Inflammatory macrophage treated with lipopolysaccharide for 1 hour (primary cell): Measurements from ENCODE around the gene AMZ1.
"Not testable (repeated sequence)": the region's sequence is repeated elsewhere in the genome, so short reads cannot be mapped to it uniquely, and the experiment has no call there.

Experiments
- DNase-seq, 2 donors: peaks; one replicate each; pipeline ENCODE4 v3.0.0-alpha.2; 2020 to 2022

The AMZ1 gene

GRCh38 chr7:2670171-2670570, 17.8 kb upstream of the AMZ1 start:
- no peak for DNase-seq

- DNase-seq, result peak in 1 of 2 donors; percentile 81
These were observed 17.1 kb upstream of the AMZ1 start for GRCh38 chr7:2670720-2671391.

DNA sequence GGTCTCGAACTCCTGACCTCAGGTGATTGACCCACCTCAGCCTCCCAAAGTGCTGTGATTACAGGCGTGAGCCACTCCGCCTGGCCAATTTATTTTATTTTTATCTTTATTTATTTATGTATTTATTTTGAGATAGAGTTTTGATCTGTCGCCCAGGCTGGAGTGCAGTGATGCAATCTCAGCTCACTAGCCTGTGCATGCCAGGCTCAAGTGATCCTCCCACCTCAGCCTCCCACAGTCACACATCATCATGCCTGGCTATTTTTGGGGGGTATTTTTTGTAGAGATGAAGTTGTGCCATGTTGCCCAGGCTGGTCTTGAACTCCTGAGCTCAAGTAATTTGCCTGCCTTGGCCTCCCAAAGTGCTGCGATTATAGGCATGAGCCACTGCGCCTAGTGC, 14.8 kb upstream of the AMZ1 start:
- DNase-seq, result not testable (repeated sequence)

DNA sequence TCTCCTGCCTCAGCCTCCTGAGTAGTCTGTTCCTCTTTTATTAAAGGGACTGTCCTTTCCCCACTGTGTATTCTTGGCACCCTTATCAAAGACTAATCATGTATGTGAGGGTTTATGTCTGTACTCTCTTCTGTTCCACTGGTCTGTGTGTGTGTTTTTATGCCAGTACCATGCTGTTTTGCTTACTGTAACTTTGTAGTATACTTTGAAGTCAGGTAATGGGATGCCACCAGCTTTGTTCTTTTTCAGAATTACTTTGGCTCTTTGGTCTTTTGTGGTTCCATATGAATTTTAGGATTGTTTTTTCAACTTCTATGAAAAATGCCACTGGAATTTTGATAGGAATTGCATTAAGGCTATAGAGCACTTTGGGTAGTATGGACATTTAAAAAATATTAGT, 14.1 kb upstream of the AMZ1 start:
- DNase-seq, result no peak

DNA sequence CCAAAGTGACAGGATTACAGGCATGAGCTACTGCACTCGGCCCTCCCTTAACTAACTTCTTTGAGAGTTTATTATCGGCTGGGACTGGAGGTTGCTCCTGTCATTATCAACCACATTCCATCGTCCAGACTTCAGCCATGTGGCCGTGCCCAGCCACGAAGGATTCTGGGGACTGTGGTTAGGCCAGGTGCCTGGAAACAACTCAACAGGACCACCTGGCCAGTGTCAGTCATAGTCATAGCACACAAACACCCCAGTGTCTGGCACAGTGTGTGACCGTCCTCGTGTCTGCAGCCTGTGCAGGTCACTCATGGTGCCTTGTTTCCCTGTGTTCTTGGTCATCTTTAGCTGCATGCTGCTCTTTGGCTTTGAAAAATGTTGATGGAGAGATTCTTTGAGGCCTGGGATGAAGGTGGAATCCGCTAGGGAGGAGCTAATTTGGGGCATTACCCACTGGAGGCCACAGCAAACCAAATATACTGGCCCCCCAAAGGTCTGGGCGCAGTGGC, 12.7 kb upstream of the AMZ1 start:
- DNase-seq, result no peak

- DNase-seq, result not testable (repeated sequence)
These were observed 11.4 kb upstream of the AMZ1 start for GRCh38 chr7:2676576-2676975.

DNA sequence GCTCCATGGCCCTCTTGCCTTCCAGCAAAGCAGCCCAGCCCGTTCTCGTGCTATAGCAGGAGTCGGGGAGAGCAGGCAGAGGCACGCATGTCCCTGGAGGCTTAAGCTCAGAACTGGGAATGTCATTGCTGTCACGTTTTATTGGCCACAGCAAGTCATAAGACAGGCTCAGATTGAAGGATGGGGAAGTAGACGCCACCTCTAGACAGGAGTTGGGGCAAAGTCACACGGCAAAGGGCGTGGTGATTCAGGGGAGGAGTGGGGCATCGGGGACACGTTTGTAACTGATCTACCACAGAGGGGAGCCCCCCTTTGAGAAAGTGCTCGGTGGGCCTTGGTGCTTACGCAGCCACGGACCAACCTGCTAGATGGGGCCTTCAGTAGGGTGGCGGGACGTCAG, 9.5 kb upstream of the AMZ1 start:
- DNase-seq, result not testable (repeated sequence)

- DNase-seq, result not testable (repeated sequence)
These were observed 8.6 kb upstream of the AMZ1 start for GRCh38 chr7:2679135-2680127.

DNA sequence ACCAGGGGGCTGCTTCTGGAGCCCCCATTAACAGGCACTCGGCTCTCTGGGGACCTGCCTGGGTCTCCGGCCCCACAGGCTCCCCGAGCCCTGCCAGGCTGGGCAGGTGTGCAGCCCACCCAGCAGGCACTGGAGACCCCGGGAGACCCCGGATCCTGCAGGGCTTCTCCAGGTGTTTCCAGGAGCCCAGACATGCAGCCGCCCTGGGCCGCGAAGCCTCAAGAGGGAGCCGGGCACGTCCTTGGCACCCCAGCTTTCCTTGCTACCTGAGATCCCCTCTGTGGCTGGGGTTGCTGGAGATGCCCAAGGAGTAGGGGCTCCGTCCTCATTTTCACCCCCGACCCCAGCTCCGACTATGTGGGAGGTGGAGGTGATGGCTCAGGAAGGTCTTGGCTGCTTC, 7.7 kb upstream of the AMZ1 start:
- DNase-seq, result no peak

DNA sequence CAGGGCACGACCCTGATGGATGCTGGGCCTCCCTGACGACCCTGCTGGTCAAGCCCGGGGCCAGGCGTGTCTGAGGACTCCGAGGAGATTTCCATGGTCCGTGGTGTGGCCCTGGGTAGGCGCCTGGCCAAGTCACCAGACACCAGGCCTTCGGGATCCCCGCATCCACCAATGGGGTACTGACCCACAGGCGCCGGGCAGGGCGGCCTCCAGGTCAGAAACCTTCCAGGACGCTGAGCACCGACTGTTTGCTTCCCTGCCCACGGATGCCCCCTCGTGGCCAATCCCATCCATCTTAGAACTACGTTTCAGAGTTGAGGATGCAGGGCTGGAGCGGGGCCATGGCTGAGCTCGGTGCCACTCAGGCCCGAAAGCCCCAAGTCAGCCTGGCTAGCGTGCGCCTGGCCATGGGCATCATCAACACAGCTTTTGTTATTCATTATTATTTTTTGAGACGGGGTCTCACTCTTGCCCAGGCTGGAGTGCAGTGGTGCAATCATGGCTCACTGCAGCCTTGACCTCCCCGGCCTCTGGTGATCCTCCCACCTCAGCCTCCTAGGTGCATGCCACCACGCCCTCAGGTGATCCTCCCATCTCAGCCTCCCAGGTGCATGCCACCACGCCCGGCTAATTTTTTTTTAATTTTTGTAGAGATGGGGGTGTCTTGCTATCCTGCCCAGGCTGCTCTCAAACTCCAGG, 7.1 kb upstream of the AMZ1 start:
- DNase-seq, result peak; percentile 55 to 90

DNA sequence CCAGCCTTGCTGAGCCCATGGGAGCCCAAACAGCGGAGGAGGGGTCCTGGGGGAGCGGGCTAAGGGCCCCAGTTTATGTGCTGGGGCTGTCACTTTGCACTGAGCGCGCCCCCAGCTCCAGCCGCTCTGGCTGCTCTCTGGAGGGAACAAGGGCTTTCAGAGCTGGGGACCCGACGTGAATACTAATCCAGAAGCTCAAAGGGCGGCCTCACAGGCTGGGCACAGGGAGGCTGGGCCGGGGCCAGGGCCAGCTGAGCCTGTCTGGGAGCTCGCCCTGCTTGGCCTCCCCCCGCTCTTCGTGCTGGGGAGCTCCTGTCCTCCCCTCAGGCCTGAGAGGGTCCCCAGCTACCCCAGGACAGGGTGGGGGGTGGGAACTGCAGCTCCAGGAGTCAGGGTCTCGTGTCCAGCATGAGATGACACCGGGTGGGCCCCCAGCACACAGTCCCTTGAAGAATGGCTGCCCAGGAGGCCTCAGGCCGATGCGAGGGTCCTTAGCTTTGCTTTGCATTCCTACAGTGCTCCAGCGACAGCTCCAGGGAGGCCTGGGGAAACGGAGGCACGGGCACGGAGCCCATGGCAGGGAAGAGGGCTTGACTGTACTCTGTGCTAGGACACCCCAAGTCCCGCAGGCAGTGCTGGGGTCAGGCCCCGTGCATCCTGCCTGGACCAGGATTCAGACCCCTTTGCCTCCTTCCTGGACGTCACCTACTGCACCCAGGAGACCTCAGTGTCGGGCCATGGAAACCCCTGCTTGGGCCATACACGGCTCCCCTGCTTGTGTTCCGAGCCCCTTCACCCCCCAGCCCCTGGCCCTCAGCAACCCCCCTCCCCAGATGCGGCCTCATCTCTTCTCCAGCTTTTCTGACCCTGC, 5.8 kb upstream of the AMZ1 start:
- no peak for DNase-seq

GRCh38 chr7:2684501-2684900, 3.5 kb upstream of the AMZ1 start:
- no peak for DNase-seq

- DNase-seq, result no peak
These were observed 1.9 kb upstream of the AMZ1 start for GRCh38 chr7:2686101-2686500.

DNA sequence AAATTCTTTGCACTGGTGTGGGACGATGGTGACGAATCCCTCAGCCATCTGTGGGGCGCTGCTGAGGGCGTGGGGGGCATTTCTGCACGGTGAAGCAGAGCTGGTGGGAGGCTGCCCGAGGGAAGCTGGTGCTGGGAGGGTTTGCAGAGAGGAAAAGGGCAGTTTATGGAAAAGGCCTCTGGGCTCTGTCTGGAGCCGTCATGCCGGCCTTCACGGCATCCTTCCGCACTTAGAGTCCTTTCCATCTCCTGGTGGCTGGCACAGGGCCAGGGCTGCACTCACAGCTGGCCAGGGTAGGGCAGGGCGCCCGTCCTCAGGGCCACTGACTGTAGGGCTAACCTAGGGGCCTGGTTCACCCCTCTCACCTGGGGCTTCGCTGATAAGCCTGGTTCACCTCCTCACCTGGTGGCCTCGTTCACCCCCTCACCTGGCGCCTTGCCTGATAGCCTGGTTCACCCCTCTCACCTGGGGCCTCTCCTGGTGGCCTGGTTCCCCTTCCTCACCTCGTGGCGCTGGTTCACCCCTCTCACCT, 598 bp upstream of the AMZ1 start:
- no peak for DNase-seq

GRCh38 chr7:2688409-2689342, 674 bp downstream of the AMZ1 start:
- DNase-seq, result no peak

- no peak for DNase-seq
These were observed 1.4 kb downstream of the AMZ1 start for GRCh38 chr7:2689343-2689847.

GRCh38 chr7:2689951-2690705, 2.1 kb downstream of the AMZ1 start:
- peak; percentile 72 to 89 for DNase-seq

- peak; percentile 61 to 89 for DNase-seq
These were observed 3.2 kb downstream of the AMZ1 start for GRCh38 chr7:2691011-2691707.

DNA sequence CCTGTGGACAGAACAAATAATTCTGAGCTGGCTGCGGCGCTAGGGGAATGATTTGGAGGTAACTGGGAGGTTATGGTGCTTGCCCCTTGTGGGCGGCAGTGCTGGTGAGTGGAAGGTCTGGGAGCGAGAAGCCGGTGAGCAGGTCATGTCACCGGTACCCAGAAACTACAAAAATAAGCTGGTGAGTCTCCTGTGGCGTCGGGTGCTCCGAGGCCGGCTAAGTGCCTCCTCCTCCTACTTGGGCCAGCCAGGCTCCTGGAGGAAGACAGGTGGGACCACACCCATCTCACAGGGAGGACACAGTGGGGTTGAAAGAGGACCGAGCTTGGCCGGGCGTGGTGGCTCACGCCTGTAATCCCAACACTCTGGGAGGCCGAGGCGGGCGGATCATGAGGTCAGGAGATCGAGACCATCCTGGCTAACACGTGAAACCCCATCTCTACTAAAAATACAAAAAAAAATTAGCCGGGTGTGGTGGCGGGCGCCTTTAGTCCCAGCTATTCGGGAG, 4.0 kb downstream of the AMZ1 start:
- not testable (repeated sequence) for DNase-seq
